Measurements from ENCODE around the gene CARMIL1. TPM values are rescaled to one million over a fixed set of nuclear protein-coding genes. Genes with fewer than 3 reads are reported as not detected.

Gene CARMIL1
- total RNA-seq, 1 donor = 38.7 TPM

GRCh38 chr6:25354078-25354932 lies 75.1 kb downstream of the CARMIL1 start:
- peak; percentile 81 for DNase-seq (ENCODE audit: low read depth)
- H3K4me3 ChIP-seq (ENCODE audit: low read depth, low read length) = no peak overlapping the region
- TF ChIP-seq CTCF (IDR thresholded peaks at IDR 0.05; ENCODE audit: insufficient read depth, low read length) = no peak

- peak overlapping the region; percentile 36 for H3K4me3 ChIP-seq (ENCODE audit: low read depth, low read length)
- TF ChIP-seq CTCF (IDR thresholded peaks at IDR 0.05; ENCODE audit: insufficient read depth, low read length) = no peak
- DNase-seq (ENCODE audit: low read depth) = peak; percentile 95
These were observed 80.2 kb downstream of the CARMIL1 start for GRCh38 chr6:25359191-25359861.

GRCh38 chr6:25359891-25360290 lies 80.7 kb downstream of the CARMIL1 start:
- no peak for TF ChIP-seq CTCF (IDR thresholded peaks at IDR 0.05; ENCODE audit: insufficient read depth, low read length)
- DNase-seq (ENCODE audit: low read depth) = no peak
- peak overlapping the region; percentile 23 for H3K4me3 ChIP-seq (ENCODE audit: low read depth, low read length)

GRCh38 chr6:25360621-25361020 lies 81.4 kb downstream of the CARMIL1 start:
- TF ChIP-seq CTCF (IDR thresholded peaks at IDR 0.05; ENCODE audit: insufficient read depth, low read length) = no peak
- DNase-seq (ENCODE audit: low read depth) = peak; percentile 91
- no peak overlapping the region for H3K4me3 ChIP-seq (ENCODE audit: low read depth, low read length)

- TF ChIP-seq CTCF (IDR thresholded peaks at IDR 0.05; ENCODE audit: insufficient read depth, low read length) = no peak
- no peak overlapping the region for H3K4me3 ChIP-seq (ENCODE audit: low read depth, low read length)
- no peak for DNase-seq (ENCODE audit: low read depth)
These were observed 84.3 kb downstream of the CARMIL1 start for GRCh38 chr6:25363427-25363826.

- no peak overlapping the region for H3K4me3 ChIP-seq (ENCODE audit: low read depth, low read length)
- no peak for TF ChIP-seq CTCF (IDR thresholded peaks at IDR 0.05; ENCODE audit: insufficient read depth, low read length)
- DNase-seq (ENCODE audit: low read depth) = no peak
These were observed 86.0 kb downstream of the CARMIL1 start for GRCh38 chr6:25365154-25365553.
